KMS-11 (cell line): Measurements from ENCODE around the gene AGAP3.

Source experiments
- H2AFZ ChIP-seq: fragments of 200-600 bp; sonication (generic); 2 replicates; pipeline ENCODE4 v1.6.1; 2016; ENCODE audit warnings: antibody characterized with exemption, mixed run types, low read depth
- H3K27ac ChIP-seq: fragments of 200-600 bp; sonication (generic); 2 replicates; pipeline ENCODE4 v1.6.1; 2016; ENCODE audit warnings: mild to moderate bottlenecking, mixed run types
- H3K27me3 ChIP-seq: fragments of 200-600 bp; sonication (generic); 2 replicates; pipeline ENCODE4 v1.6.1; 2017; ENCODE audit warnings: mild to moderate bottlenecking, low read depth, mixed run types, moderate library complexity; ENCODE audit not compliant: insufficient read depth
- H3K36me3 ChIP-seq: fragments of 200-600 bp; sonication (generic); 2 replicates; pipeline ENCODE4 v1.6.1; 2017; ENCODE audit warnings: mild to moderate bottlenecking, mixed run types; ENCODE audit not compliant: insufficient read depth
- H3K4me1 ChIP-seq: fragments of 200-600 bp; sonication (generic); 2 replicates; pipeline ENCODE4 v1.6.1; 2016; ENCODE audit warnings: mild to moderate bottlenecking, low read depth, mixed run types; ENCODE audit not compliant: poor library complexity, severe bottlenecking
- H3K4me2 ChIP-seq: fragments of 200-600 bp; sonication (generic); 2 replicates; pipeline ENCODE4 v1.7.0; 2016; ENCODE audit warnings: mild to moderate bottlenecking, mixed run types
- H3K4me3 ChIP-seq: fragments of 200-600 bp; sonication (generic); IDR thresholded peaks from 2 replicates; pipeline ENCODE4 v1.6.1; 2017; ENCODE audit warnings: low read depth, low read length, mixed read lengths; ENCODE audit not compliant: insufficient read depth
- H3K79me2 ChIP-seq: fragments of 200-600 bp; sonication (generic); 2 replicates; pipeline ENCODE4 v1.6.1; 2016; ENCODE audit warnings: low read depth, mixed run types; ENCODE audit not compliant: insufficient read depth
- H3K9ac ChIP-seq: fragments of 200-600 bp; sonication (generic); 2 replicates; pipeline ENCODE4 v1.6.1; 2016; ENCODE audit warnings: mild to moderate bottlenecking, mixed run types
- H4K20me1 ChIP-seq: fragments of 200-600 bp; sonication (generic); 2 replicates; pipeline ENCODE4 v1.6.1; 2016; ENCODE audit warnings: mild to moderate bottlenecking, mixed run types; ENCODE audit not compliant: insufficient read depth
- CTCF ChIP-seq: fragments of 200-600 bp; sonication (generic); conservative IDR thresholded peaks from 2 replicates; pipeline ENCODE4 v1.6.1; 2017; ENCODE audit warnings: low read depth, mild to moderate bottlenecking, antibody characterized with exemption, low read length, moderate library complexity, mixed read lengths

AGAP3 gene

GRCh38 chr7:151141855-151142685 lies 55.8 kb downstream of the AGAP3 start:
- H3K4me2 ChIP-seq: no peak overlapping the region
- H3K79me2 ChIP-seq: no peaks in the 10 kb centered on the region
- no peaks in the 10 kb centered on the region for H3K27me3 ChIP-seq
- H3K4me1 ChIP-seq: no peaks in the 10 kb centered on the region
- TF ChIP-seq CTCF: no peak
- no peaks in the 10 kb centered on the region for H3K36me3 ChIP-seq
- no peak overlapping the region for H3K27ac ChIP-seq
- no peaks in the 10 kb centered on the region for H4K20me1 ChIP-seq
- H2AFZ ChIP-seq: no peak overlapping the region
- no peak overlapping the region for H3K4me3 ChIP-seq
- H3K9ac ChIP-seq: no peak overlapping the region

- Histone ChIP-seq H3K4me2 (no peak overlapping the region), H3K4me3 (no peak overlapping the region), H3K79me2 (no peaks in the 10 kb centered on the region), H4K20me1 (no peaks in the 10 kb centered on the region), H2AFZ (no peak overlapping the region), H3K27me3 (no peaks in the 10 kb centered on the region), H3K4me1 (no peaks in the 10 kb centered on the region), H3K36me3 (no peaks in the 10 kb centered on the region), H3K27ac (no peak overlapping the region), H3K9ac (no peak overlapping the region)
- no peak for TF ChIP-seq CTCF
Observed at GRCh38 chr7:151142686-151143040, 56.4 kb downstream of the AGAP3 start.

- H3K4me2 ChIP-seq: no peak overlapping the region
- no peaks in the 10 kb centered on the region for H4K20me1 ChIP-seq
- no peaks in the 10 kb centered on the region for H3K27me3 ChIP-seq
- no peak overlapping the region for H3K9ac ChIP-seq
- no peak overlapping the region for H3K4me3 ChIP-seq
- H3K36me3 ChIP-seq: no peaks in the 10 kb centered on the region
- H3K27ac ChIP-seq: no peak overlapping the region
- no peak for TF ChIP-seq CTCF
- no peaks in the 10 kb centered on the region for H3K79me2 ChIP-seq
- no peak overlapping the region for H2AFZ ChIP-seq
- no peaks in the 10 kb centered on the region for H3K4me1 ChIP-seq
Observed at GRCh38 chr7:151143261-151144015, 57.2 kb downstream of the AGAP3 start.

- Histone ChIP-seq H3K4me3 (no peak overlapping the region), H3K36me3 (no peaks in the 10 kb centered on the region), H3K4me1 (no peaks in the 10 kb centered on the region), H3K27ac (no peak overlapping the region), H4K20me1 (no peaks in the 10 kb centered on the region), H3K79me2 (no peaks in the 10 kb centered on the region), H3K9ac (no peak overlapping the region), H3K27me3 (no peaks in the 10 kb centered on the region), H3K4me2 (no peak overlapping the region), H2AFZ (no peak overlapping the region)
- no peak for TF ChIP-seq CTCF
Observed at GRCh38 chr7:151144387-151144786, 58.1 kb downstream of the AGAP3 start.
